Measurements from ENCODE around the gene SIRPG. TPM values are rescaled to one million over a fixed set of nuclear protein-coding genes. Genes with fewer than 3 reads are reported as not detected.

The SIRPG gene
- polyA plus RNA-seq, 1 of the 3 experiments (the other 2 are of a cell fraction), result not detected

GRCh38 chr20:1693427-1693826, 35.8 kb upstream of the SIRPG start:
- no peak overlapping the region for H3K9ac ChIP-seq
- no peaks in the 10 kb centered on the region for H3K36me3 ChIP-seq (replicated peaks in 1 of 2; ENCODE audit: control insufficient read depth in 1 of 2, insufficient read depth in 2 of 2, low read length in 1 of 2)
- no peak for DNase-seq
- H3K9me2 ChIP-seq, result no peaks in the 10 kb centered on the region
- H3K4me1 ChIP-seq (ENCODE audit: control insufficient read depth in 1 of 2, insufficient read depth in 2 of 2, low read depth in 1 of 2, low read length in 1 of 2), result no peaks in the 10 kb centered on the region
- no peak overlapping the region for H3K27ac ChIP-seq (ENCODE audit: low read depth in 2 of 2, low read length in 1 of 2)
- WGBS (ENCODE audit: low lambda C conversion rate), result 20% methylated on average over 1 of the region's 1 CpG
- H3K27me3 ChIP-seq (ENCODE audit: insufficient read depth), result no peaks in the 10 kb centered on the region; the same call in 1 of the 2 replicates
- ChIA-PET CTCF (no interaction called here), POLR2A (no interaction called here)
- H4K20me1 ChIP-seq (ENCODE audit: insufficient read depth), result no peaks in the 10 kb centered on the region
- TF ChIP-seq JUND (IDR thresholded peaks at IDR 0.05) (no peak), POLR2AphosphoS5 (IDR thresholded peaks at IDR 0.05; ENCODE audit: low read depth, low read length) (no peak), TAF1 (IDR thresholded peaks at IDR 0.05; ENCODE audit: borderline replicate concordance, low read depth, low read length) (no peak), RFX5 (IDR thresholded peaks at IDR 0.05; ENCODE audit: low read length) (no peak), FOXJ3 (CRISPR knock-in tag; IDR thresholded peaks at IDR 0.05) (no peak), TEAD4 (IDR thresholded peaks at IDR 0.05; ENCODE audit: borderline replicate concordance, insufficient read depth) (no peak), EZH2phosphoT487 (IDR thresholded peaks at IDR 0.05; ENCODE audit: borderline replicate concordance, low read depth) (no peak), RAD21 (IDR thresholded peaks at IDR 0.05; ENCODE audit: low read length) (no peak), IRF3 (IDR thresholded peaks at IDR 0.05; ENCODE audit: low read depth, low read length) (no peak), FOSL2 (IDR thresholded peaks at IDR 0.05; ENCODE audit: borderline replicate concordance, low read depth) (no peak), NFIC (IDR thresholded peaks at IDR 0.05; ENCODE audit: borderline replicate concordance) (no peak)
- TF ChIP-seq, protein P1, sequence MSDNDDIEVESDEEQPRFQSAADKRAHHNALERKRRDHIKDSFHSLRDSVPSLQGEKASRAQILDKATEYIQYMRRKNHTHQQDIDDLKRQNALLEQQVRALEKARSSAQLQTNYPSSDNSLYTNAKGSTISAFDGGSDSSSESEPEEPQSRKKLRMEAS (IDR thresholded peaks at IDR 0.05; ENCODE audit: low read depth), result no peak
- TF ChIP-seq, protein P2, sequence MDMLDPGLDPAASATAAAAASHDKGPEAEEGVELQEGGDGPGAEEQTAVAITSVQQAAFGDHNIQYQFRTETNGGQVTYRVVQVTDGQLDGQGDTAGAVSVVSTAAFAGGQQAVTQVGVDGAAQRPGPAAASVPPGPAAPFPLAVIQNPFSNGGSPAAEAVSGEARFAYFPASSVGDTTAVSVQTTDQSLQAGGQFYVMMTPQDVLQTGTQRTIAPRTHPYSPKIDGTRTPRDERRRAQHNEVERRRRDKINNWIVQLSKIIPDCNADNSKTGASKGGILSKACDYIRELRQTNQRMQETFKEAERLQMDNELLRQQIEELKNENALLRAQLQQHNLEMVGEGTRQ (IDR thresholded peaks at IDR 0.05; ENCODE audit: borderline replicate concordance, low read depth, low read length), result no peak
- H3K4me2 ChIP-seq, result no peak overlapping the region
- H3F3A ChIP-seq (replicated peaks; ENCODE audit: insufficient read depth), result no peaks in the 10 kb centered on the region
- H3K4me3 ChIP-seq (ENCODE audit: low read depth in 2 of 2, low read length in 1 of 2), result no peak overlapping the region
- no peaks in the 10 kb centered on the region for H3K79me2 ChIP-seq (ENCODE audit: insufficient read depth)
- no peaks in the 10 kb centered on the region for H3K9me3 ChIP-seq
- no peak overlapping the region for H2AFZ ChIP-seq (ENCODE audit: low read depth)

GRCh38 chr20:1689721-1690120, 32.1 kb upstream of the SIRPG start:
- H4K20me1 ChIP-seq (ENCODE audit: insufficient read depth), result no peaks in the 10 kb centered on the region
- H3K4me3 ChIP-seq (ENCODE audit: low read depth in 2 of 2, low read length in 1 of 2), result no peak overlapping the region
- ChIA-PET CTCF (interaction anchor here (1.0 kb wide), 1 partner anchor 11 kb away, joined by 3 read pairs; no protein-coding TSS in a partner anchor), POLR2A (no interaction called here)
- H3K9me2 ChIP-seq, result no peaks in the 10 kb centered on the region
- no peak for DNase-seq
- no peaks in the 10 kb centered on the region for H3K36me3 ChIP-seq (replicated peaks in 1 of 2; ENCODE audit: control insufficient read depth in 1 of 2, insufficient read depth in 2 of 2, low read length in 1 of 2)
- H3K4me2 ChIP-seq, result no peak overlapping the region
- 12% methylated on average over 3 of the region's 3 CpGs for WGBS (ENCODE audit: low lambda C conversion rate)
- no peaks in the 10 kb centered on the region for H3K4me1 ChIP-seq (ENCODE audit: control insufficient read depth in 1 of 2, insufficient read depth in 2 of 2, low read depth in 1 of 2, low read length in 1 of 2)
- H2AFZ ChIP-seq (ENCODE audit: low read depth), result no peak overlapping the region
- H3K79me2 ChIP-seq (ENCODE audit: insufficient read depth), result no peaks in the 10 kb centered on the region
- H3K9ac ChIP-seq, result no peak overlapping the region
- no peaks in the 10 kb centered on the region for H3F3A ChIP-seq (replicated peaks; ENCODE audit: insufficient read depth)
- H3K27me3 ChIP-seq (ENCODE audit: insufficient read depth), result no peaks in the 10 kb centered on the region; the same call in 1 of the 2 replicates
- H3K9me3 ChIP-seq, result no peaks in the 10 kb centered on the region
- no peak overlapping the region for H3K27ac ChIP-seq (ENCODE audit: low read depth in 2 of 2, low read length in 1 of 2)
- TF ChIP-seq ELF1 (IDR thresholded peaks at IDR 0.05), result no peak
- TF ChIP-seq CHD2 (IDR thresholded peaks at IDR 0.05; ENCODE audit: low read length, partially characterized antibody), result no peak
- no peak for TF ChIP-seq GABPA (IDR thresholded peaks at IDR 0.05; ENCODE audit: low read depth)
- TF ChIP-seq TAF1 (IDR thresholded peaks at IDR 0.05; ENCODE audit: borderline replicate concordance, low read depth, low read length), result no peak
- TF ChIP-seq, protein P2 (IDR thresholded peaks at IDR 0.05; ENCODE audit: borderline replicate concordance, low read depth, low read length), result no peak
- TF ChIP-seq RAD21 (IDR thresholded peaks at IDR 0.05; ENCODE audit: low read length), result no peak
- no peak for TF ChIP-seq FOXM1 (IDR thresholded peaks at IDR 0.05; ENCODE audit: low read depth)
- no peak for TF ChIP-seq RCOR1 (IDR thresholded peaks at IDR 0.05; ENCODE audit: low read length)
- TF ChIP-seq MEF2A (IDR thresholded peaks at IDR 0.05; ENCODE audit: borderline replicate concordance, low read depth), result no peak
- TF ChIP-seq, protein P3, sequence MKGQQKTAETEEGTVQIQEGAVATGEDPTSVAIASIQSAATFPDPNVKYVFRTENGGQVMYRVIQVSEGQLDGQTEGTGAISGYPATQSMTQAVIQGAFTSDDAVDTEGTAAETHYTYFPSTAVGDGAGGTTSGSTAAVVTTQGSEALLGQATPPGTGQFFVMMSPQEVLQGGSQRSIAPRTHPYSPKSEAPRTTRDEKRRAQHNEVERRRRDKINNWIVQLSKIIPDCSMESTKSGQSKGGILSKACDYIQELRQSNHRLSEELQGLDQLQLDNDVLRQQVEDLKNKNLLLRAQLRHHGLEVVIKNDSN (IDR thresholded peaks at IDR 0.05; ENCODE audit: borderline replicate concordance, low read depth), result no peak
- TF ChIP-seq EP300 (IDR thresholded peaks at IDR 0.05; ENCODE audit: borderline replicate concordance in 1 of 2, low read depth in 1 of 2, low read length in 1 of 2), result no peak
- TF ChIP-seq CTCF (IDR thresholded peaks at IDR 0.05), result no peak
